ENCODE measurements around the gene RELCH. TPM values are rescaled to one million over a fixed set of nuclear protein-coding genes. Genes with fewer than 3 reads are reported as not detected.

RELCH gene
- total RNA-seq, 4 donors from 2014 or later: 37.0 to 117 (median 68.7) TPM

- Histone ChIP-seq H3K27ac (no peak overlapping the region), H3K36me3 (peaks cover 0 to 23% (median 9%) of the 10 kb centered on the region in 4 donors), H3K4me3 (no peak overlapping the region), H3K9me3 (no peaks in the 10 kb centered on the region), H3K27me3 (no peaks in the 10 kb centered on the region), H3K4me1 (no peaks in the 10 kb centered on the region)
- WGBS, 2 donors (ENCODE audit: low coverage in 1 of 2): 63 to 76% methylated on average over 3 of the region's 3 CpGs
- in situ Hi-C loops (cut with MboI; ENCODE audit: low pct_ligation_motif_present in 1 of 4, low pct_unique_long_range_greater_than_20kb in 1 of 4, low sequenced_read_pairs in 3 of 4): loop anchor here (5.0 to 10.0 kb wide), 2 partner anchors 62 to 65 kb away; partner anchors contain the start of genes PIGN (in 4 of the 4) and RELCH (in 4 of the 4)
- intact Hi-C loops (cut with DNase I; ENCODE audit: low total_unique reads): loop anchor here (10.0 kb wide), 1 partner anchor 65 kb away; the partner anchor contains the start of genes PIGN and RELCH
- TF ChIP-seq EP300 (IDR thresholded peaks at IDR 0.05; ENCODE audit: low read depth) (no peak), CTCF (IDR thresholded peaks at IDR 0.05) (peak; percentile 75 to 85 (median 84)), POLR2AphosphoS5 (IDR thresholded peaks at IDR 0.05) (no peak), POLR2A (IDR thresholded peaks at IDR 0.05) (no peak)
- DNase-seq: peak; percentile 80
These were observed 62.5 kb downstream of the RELCH start for GRCh38 chr18:62249478-62250097.

GRCh38 chr18:62250475-62250874 lies 63.4 kb downstream of the RELCH start:
- in situ Hi-C loops (cut with MboI; ENCODE audit: low pct_ligation_motif_present in 1 of 4, low pct_unique_long_range_greater_than_20kb in 1 of 4, low sequenced_read_pairs in 3 of 4) (loop anchor here in 1 of 4 donors (10.0 kb wide), 1 partner anchor 66 kb away; the partner anchor contains the start of genes PIGN and RELCH), intact Hi-C loops (cut with DNase I; ENCODE audit: low total_unique reads) (no loop called here)
- Histone ChIP-seq H3K27ac (no peak overlapping the region), H3K9me3 (no peaks in the 10 kb centered on the region), H3K27me3 (no peaks in the 10 kb centered on the region), H3K4me1 (no peaks in the 10 kb centered on the region), H3K4me3 (no peak overlapping the region), H3K36me3 (peaks cover 0 to 22% (median 5%) of the 10 kb centered on the region in 4 donors)
- WGBS, 2 donors (ENCODE audit: low coverage in 1 of 2): 60 to 77% methylated on average over 2 of the region's 2 CpGs
- no peak for DNase-seq
- TF ChIP-seq EP300 (IDR thresholded peaks at IDR 0.05; ENCODE audit: low read depth) (no peak), POLR2A (IDR thresholded peaks at IDR 0.05) (no peak), CTCF (IDR thresholded peaks at IDR 0.05) (no peak), POLR2AphosphoS5 (IDR thresholded peaks at IDR 0.05) (no peak)

- in situ Hi-C loops (cut with MboI; ENCODE audit: low pct_ligation_motif_present in 1 of 4, low pct_unique_long_range_greater_than_20kb in 1 of 4, low sequenced_read_pairs in 3 of 4) (loop anchor here in 1 of 4 donors (10.0 kb wide), 1 partner anchor 73 kb away; the partner anchor contains the start of genes PIGN and RELCH), intact Hi-C loops (cut with DNase I; ENCODE audit: low total_unique reads) (no loop called here)
- Histone ChIP-seq H3K27me3 (no peaks in the 10 kb centered on the region), H3K27ac (no peak overlapping the region), H3K9me3 (no peaks in the 10 kb centered on the region), H3K36me3 (peaks cover 0 to 55% (median 26%) of the 10 kb centered on the region in 4 donors), H3K4me3 (no peak overlapping the region), H3K4me1 (peaks cover 0 to 6% (median 0%) of the 10 kb centered on the region in 4 donors)
- no peak for DNase-seq
- no peak for TF ChIP-seq POLR2A (IDR thresholded peaks at IDR 0.05)
These were observed 71.0 kb downstream of the RELCH start for GRCh38 chr18:62258093-62258492.

GRCh38 chr18:62258616-62259015 lies 71.6 kb downstream of the RELCH start:
- no peak for TF ChIP-seq POLR2A (IDR thresholded peaks at IDR 0.05)
- no peak for TF ChIP-seq POLR2AphosphoS5 (IDR thresholded peaks at IDR 0.05)
- TF ChIP-seq EP300 (IDR thresholded peaks at IDR 0.05; ENCODE audit: low read depth): no peak
- TF ChIP-seq CTCF (IDR thresholded peaks at IDR 0.05): no peak
- no peaks in the 10 kb centered on the region for H3K9me3 ChIP-seq
- no peaks in the 10 kb centered on the region for H3K27me3 ChIP-seq
- DNase-seq: no peak
- in situ Hi-C loops (cut with MboI; ENCODE audit: low pct_ligation_motif_present in 1 of 4, low pct_unique_long_range_greater_than_20kb in 1 of 4, low sequenced_read_pairs in 3 of 4) (loop anchor here in 1 of 4 donors (10.0 kb wide), 1 partner anchor 74 kb away; the partner anchor contains the start of genes PIGN and RELCH), intact Hi-C loops (cut with DNase I; ENCODE audit: low total_unique reads) (no loop called here)
- peaks cover 0 to 58% (median 28%) of the 10 kb centered on the region in 4 donors for H3K36me3 ChIP-seq
- H3K4me1 ChIP-seq: peaks cover 0 to 6% (median 0%) of the 10 kb centered on the region in 4 donors
- H3K4me3 ChIP-seq: no peak overlapping the region
- H3K27ac ChIP-seq: no peak overlapping the region
